NCI-H1436 (cell line): ENCODE data around the gene ISM1.
A peak's percentile ranks its signal among the peaks of the same experiment; 100 is the strongest.

Experiments
- DNase-seq: peaks from one replicate; lab custom pipeline; 2025; lab: John Stamatoyannopoulos, UW

The ISM1 gene

GRCh38 chr20:13283869-13284829 lies 63.1 kb downstream of the ISM1 start:
- DNase-seq, result no peak

GRCh38 chr20:13284830-13285229 lies 63.8 kb downstream of the ISM1 start:
- DNase-seq, result no peak

DNA sequence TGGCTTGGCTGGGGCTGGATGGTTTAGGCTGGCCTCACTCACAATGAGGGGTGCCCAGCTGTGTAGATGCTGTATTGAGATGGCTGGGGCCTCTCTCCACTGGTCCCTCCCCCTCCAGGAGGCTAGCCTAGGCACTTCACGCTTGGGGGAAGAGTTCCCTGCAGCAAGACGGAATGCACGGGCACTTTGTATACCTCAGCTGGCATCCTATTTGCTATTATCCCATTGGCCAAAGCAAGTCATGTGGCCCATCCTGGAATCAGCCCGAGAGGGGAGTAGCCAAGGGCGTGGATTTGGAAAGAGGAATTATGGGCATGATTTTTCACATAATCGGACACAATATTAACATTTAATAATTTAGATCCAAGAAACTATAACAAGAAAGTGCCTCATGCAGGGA lies 64.3 kb downstream of the ISM1 start:
- DNase-seq, result no peak

GRCh38 chr20:13286052-13286451 lies 65.0 kb downstream of the ISM1 start:
- DNase-seq, result no peak

GRCh38 chr20:13286607-13287006 lies 65.5 kb downstream of the ISM1 start:
- DNase-seq, result no peak

DNA sequence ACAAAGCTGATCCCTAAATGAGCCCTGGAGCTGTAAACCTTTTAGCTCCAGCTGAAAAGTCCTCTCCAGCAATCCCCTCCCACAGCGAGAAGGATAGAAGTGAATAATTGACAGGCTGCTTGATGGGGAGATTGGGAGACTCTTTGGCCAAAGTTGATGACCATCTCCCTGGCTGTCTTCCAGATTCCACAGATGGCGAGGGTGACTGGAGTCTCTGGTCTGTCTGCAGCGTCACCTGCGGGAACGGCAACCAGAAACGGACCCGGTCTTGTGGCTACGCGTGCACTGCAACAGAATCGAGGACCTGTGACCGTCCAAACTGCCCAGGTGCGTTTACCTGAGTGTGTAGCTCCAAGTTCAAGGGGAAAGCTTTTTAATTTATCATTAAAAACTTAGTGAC lies 67.3 kb downstream of the ISM1 start:
- no peak for DNase-seq

- no peak for DNase-seq
Measured at GRCh38 chr20:13289031-13289430, 68.0 kb downstream of the ISM1 start.

DNA sequence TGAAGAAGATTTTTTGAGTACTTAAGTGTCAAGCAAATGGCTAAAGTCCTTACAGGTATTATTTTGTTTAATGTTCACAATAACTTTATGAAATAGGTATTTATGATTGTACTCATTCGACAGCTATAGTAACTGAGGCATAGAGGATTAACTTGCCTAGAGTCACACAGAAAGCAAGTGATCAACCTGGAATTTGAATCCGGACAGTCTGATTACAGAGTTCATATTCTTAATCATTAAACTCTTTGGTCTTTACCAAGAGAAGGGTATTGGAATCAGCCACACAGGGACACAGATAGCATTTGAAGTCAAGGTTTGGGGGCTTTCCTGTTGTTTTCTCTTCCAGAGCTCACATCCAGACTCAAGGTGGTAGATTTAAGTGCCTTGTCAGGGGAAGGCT lies 69.7 kb downstream of the ISM1 start:
- DNase-seq, result no peak

DNA sequence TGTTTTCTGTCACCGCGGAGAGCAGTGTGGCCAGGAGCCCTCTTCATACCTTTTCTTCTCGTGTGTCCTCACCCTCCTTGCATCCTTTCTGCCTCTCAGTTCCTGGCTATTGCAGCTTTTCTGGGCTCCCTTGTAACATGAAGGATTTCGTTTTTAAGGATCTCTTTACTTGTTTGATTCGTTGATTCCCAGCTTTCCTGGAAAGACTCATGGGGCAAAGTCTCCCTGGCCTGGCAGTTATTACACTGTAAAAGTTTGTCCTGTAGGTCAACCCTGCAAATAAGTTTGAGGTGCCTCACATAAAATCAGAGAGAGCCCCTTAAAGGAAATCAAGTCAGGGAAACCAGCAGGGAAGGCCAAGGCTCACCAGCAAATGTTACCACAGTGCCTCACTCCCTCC lies 70.1 kb downstream of the ISM1 start:
- no peak for DNase-seq

DNA sequence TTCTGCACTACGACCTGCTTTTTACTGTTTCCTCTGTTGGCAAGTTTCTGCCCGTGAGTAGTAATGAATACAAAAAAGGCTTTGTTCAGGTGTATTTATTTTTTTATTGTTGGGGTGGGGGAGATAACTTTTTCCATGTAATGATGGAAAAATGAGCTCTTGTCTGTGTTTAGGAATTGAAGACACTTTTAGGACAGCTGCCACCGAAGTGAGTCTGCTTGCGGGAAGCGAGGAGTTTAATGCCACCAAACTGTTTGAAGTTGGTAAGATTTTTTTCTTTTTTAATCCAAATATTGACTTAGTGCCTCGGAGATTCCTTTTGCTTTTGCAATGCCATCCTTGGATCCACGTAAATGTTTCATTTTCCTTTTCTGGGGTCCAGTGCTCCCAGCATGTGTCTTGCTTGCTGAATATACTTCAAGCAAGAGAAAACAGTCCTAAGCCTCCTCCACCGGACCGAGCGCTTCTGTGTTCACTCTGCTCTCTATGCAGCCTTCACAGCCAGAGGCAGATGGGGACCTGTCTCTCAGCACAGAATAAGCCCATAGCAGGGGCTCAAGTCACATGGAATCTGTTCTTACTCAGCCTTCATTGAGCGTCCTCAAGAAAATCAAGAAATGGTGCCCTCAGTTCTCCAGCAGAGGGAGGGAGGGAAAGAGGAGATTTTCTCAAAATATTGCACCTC lies 71.3 kb downstream of the ISM1 start:
- no peak for DNase-seq

DNA sequence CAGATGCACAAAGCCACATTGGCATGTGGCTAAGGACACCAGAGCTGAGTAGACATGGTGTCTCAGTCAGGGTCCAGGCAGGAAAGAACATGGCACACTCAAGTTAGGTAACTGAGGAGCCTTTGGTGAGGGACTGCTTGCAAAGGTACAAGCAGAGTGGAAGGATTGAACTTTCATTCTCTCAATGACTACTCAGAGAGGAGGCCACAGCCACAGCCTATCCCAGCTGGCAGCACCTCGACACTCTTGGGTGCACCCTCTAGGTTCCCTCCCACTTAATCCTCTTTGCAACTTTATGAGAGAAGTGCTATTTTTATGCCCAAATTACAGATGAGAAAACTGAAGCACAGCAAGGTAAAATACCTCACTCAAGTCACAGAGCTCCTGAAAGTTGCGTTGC lies 73.4 kb downstream of the ISM1 start:
- no peak for DNase-seq

DNA sequence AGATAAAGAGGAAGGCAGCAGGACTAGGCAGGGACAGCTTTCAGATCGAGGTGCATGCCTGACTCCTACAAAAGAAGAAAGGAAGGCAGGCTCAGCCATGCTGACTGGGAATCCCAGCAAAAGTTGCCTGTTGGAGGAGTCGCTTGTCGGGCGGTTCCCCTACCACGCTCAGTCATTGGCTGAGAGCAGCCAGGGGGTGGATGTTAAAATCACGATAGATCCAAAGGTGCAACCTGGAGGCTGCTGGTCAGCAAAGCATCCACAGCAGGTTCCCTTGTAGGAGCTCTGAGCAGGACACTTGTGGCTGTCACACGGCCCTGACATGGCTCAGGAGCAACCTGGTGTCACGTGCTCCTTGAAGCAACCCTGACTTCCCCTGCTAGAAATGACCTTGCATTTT lies 74.6 kb downstream of the ISM1 start:
- no peak for DNase-seq

DNA sequence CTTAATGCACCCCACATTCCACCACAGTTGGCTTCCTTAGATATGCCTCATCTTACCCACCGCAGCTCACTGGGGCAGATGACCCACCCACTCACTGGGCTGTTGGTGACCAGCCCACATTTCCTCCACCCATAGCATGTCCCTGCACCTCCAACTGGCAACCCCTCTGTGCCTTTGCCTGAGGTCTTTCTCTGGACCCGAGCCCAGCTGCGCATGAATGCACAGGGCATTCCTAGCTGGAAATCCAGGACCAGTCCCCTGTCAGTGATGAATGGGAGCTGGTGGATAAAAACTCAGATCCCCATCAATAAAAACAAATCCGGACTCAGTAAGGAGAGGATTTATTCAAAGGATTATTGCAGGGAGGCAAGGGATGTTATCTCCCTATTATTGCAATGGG lies 75.0 kb downstream of the ISM1 start:
- no peak for DNase-seq

DNA sequence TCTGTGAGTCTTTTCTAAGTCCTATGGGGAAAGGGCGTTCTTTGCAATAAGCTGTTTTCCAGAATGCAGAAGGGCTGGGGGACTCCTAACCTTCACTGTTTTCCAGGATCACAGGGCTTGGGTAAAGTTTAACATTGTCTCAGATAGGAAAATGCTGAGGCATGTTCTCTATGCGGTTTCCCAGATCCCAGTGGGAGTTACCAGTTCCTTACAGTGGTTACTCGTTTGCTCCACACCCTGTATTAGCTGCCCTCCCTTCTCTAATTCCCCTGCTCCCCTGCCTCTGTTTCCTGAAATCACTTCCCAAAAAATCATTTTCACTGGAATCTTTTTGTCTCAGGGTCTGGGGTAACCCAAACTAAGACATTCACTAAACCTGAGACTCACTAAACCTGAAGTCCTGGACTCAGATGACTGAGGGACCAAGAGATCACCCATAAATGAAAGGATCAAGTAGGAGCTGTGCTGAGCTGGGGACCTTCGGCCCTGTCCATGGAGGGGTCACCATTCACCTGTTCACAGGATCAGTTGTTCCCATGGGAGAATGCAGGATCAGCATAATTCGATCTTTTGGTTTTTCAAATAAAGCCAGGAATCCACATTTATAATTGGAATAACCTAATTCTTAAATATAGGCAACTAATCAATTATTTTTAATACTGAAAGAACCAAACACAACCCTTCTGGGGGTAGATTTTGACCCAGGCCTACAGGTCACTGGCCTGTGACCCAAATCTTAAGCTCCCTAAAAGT lies 76.2 kb downstream of the ISM1 start:
- no peak for DNase-seq

GRCh38 chr20:13298692-13299373 lies 77.8 kb downstream of the ISM1 start:
- DNase-seq, result no peak

DNA sequence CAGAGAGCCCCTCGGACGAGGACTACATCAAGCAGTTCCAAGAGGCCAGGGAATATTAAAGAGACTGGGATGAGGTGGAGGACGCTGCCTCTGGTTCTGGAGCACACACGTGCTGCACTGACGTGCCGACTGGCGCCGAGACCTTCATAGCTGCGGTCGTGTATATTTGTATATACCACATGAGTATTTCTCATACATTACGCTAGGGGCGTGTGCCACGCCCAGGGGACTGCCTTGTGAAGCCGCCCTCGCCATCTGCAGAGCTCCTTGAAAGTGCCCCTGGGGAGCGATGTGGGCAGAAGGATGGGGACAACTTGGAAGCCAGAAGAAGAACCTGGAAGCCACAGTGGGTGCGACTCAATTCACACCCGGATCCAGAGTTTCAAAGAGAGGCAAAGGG lies 78.3 kb downstream of the ISM1 start:
- no peak for DNase-seq

DNA sequence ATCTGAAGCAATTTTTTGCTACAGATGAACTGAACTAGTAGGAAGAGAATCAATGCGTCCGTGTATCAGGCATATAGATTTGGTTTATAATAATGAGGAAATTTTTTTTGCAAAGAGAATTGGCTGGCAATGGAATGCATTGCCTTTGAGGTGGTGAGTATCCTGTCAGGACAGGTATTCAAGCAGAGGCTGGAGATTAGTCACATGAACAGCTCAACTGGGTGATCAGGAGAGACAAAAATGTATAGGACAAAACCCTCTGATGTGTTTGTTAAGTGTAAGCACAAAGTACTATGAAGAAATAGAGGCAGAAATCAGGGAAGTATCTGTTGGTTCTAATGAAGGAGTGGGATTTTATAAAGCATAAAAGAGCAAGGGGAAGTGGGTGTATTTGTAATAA lies 80.5 kb downstream of the ISM1 start:
- DNase-seq, result no peak

DNA sequence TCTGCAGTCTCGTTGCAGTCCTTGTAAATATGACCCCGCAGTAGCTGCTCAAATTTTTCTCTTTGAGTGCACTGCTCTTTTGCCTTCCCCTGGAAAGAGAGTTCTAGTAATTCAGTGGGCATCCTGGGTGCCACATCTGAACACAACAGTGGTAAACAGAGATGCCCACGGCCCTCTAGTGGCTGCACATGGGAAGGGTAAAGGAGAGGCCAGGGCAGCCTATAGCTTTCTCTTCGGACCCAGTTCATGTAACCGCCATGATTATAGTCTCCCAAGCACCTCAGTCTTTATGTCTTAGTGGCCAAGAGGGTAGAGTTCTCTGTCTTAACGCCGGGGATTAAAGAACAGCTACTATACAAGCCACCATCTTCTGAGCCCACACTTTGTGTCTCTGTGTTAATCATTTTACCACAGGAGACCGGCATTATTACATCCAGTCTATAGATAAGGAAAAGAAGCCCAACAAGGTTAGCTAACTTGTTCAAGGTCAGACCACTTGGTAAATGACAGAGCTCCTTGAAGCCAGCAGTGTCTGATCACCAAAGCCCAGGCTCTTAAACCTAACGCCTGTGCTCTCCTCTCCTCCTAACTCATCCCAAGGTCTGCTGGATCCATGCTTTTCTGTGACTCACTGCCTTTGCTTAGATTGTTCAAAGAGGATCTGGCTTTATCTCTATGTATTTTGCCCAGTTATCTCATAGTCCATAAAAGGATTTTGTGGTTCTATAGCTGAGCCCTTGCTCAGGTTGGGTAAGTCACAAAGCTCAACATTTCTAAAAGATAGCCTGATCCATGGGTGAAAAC lies 81.8 kb downstream of the ISM1 start:
- peak; percentile 5 for DNase-seq

- no peak for DNase-seq
Measured at GRCh38 chr20:13305284-13305683, 84.2 kb downstream of the ISM1 start.

- DNase-seq, result no peak
Measured at GRCh38 chr20:13307562-13308163, 86.6 kb downstream of the ISM1 start.

GRCh38 chr20:13312300-13312699 lies 91.2 kb downstream of the ISM1 start:
- DNase-seq, result no peak
